Measurements from ENCODE around the gene ALDH5A1. TPM values are rescaled to one million over a fixed set of nuclear protein-coding genes. Genes with fewer than 3 reads are reported as not detected.

Gene ALDH5A1
- polyA plus RNA-seq (2013, experiment 1 of 2): 5.5 TPM
- 4.8 TPM for polyA plus RNA-seq (2013, experiment 2 of 2)

GRCh38 chr6:24494821-24495795 lies at the start of gene ALDH5A1:
Gene ALDH5A1, plus strand, starts transcription at chr6:24494969. Its CDS starts 28 bp downstream, at chr6:24494997.
- 1 to 3% methylated on average over 63 to 65 of the region's 93 CpGs for WGBS, 2 experiments (ENCODE audit: insufficient coverage in 2 of 2)
- H3K27ac ChIP-seq (ENCODE audit: low read depth, low read length, severe bottlenecking): peak within 1 kb of the TSS; percentile 66
- H3K4me1 ChIP-seq (ENCODE audit: control insufficient read depth, insufficient read depth, low read length, poor library complexity, severe bottlenecking): no peaks in the 10 kb centered on the region
- no peaks in the 10 kb centered on the region for H3K36me3 ChIP-seq (ENCODE audit: control insufficient read depth, insufficient read depth, low read length)
- no peaks in the 10 kb centered on the region for H3K9me3 ChIP-seq (ENCODE audit: control insufficient read depth, low read length)
- peak within 1 kb of the TSS; percentile 50 for H3K4me3 ChIP-seq (ENCODE audit: extremely low read depth, insufficient read depth, low read length, poor library complexity, severe bottlenecking)

- 86% methylated on average over 1 of the region's 4 CpGs; no CpG with 5 or more reads in 1 of the 2 experiments for WGBS, 2 experiments (ENCODE audit: insufficient coverage in 2 of 2)
- no peaks in the 10 kb centered on the region for H3K4me1 ChIP-seq (ENCODE audit: control insufficient read depth, insufficient read depth, low read length, poor library complexity, severe bottlenecking)
- H3K27ac ChIP-seq (ENCODE audit: low read depth, low read length, severe bottlenecking): no peak overlapping the region
- no peaks in the 10 kb centered on the region for H3K9me3 ChIP-seq (ENCODE audit: control insufficient read depth, low read length)
- no peak overlapping the region for H3K4me3 ChIP-seq (ENCODE audit: extremely low read depth, insufficient read depth, low read length, poor library complexity, severe bottlenecking)
- H3K36me3 ChIP-seq (ENCODE audit: control insufficient read depth, insufficient read depth, low read length): no peaks in the 10 kb centered on the region
Observed at GRCh38 chr6:24445704-24446103, 49.1 kb upstream of the ALDH5A1 start.

- WGBS, 2 experiments (ENCODE audit: insufficient coverage in 2 of 2): 86 to 90% methylated on average over 2 to 4 of the region's 7 CpGs
Observed at GRCh38 chr6:24446670-24447069, 48.1 kb upstream of the ALDH5A1 start.

GRCh38 chr6:24448396-24448795 lies 46.4 kb upstream of the ALDH5A1 start:
- Histone ChIP-seq H3K9me3 (ENCODE audit: control insufficient read depth, low read length) (no peaks in the 10 kb centered on the region), H3K4me3 (ENCODE audit: extremely low read depth, insufficient read depth, low read length, poor library complexity, severe bottlenecking) (no peak overlapping the region), H3K36me3 (ENCODE audit: control insufficient read depth, insufficient read depth, low read length) (no peaks in the 10 kb centered on the region), H3K27ac (ENCODE audit: low read depth, low read length, severe bottlenecking) (no peak overlapping the region), H3K4me1 (ENCODE audit: control insufficient read depth, insufficient read depth, low read length, poor library complexity, severe bottlenecking) (no peaks in the 10 kb centered on the region)
- 80 to 100% methylated on average over 1 to 2 of the region's 4 CpGs for WGBS, 2 experiments (ENCODE audit: insufficient coverage in 2 of 2)

More at GRCh38 chr6:24446670-24447069, 48.1 kb upstream of the ALDH5A1 start:
- no peak overlapping the region for H3K27ac ChIP-seq (ENCODE audit: low read depth, low read length, severe bottlenecking)
- H3K36me3 ChIP-seq (ENCODE audit: control insufficient read depth, insufficient read depth, low read length): no peaks in the 10 kb centered on the region
- H3K9me3 ChIP-seq (ENCODE audit: control insufficient read depth, low read length): no peaks in the 10 kb centered on the region
- no peak overlapping the region for H3K4me3 ChIP-seq (ENCODE audit: extremely low read depth, insufficient read depth, low read length, poor library complexity, severe bottlenecking)
- H3K4me1 ChIP-seq (ENCODE audit: control insufficient read depth, insufficient read depth, low read length, poor library complexity, severe bottlenecking): no peaks in the 10 kb centered on the region

- 92 to 96% methylated on average over 8 to 9 of the region's 9 CpGs for WGBS, 2 experiments (ENCODE audit: insufficient coverage in 2 of 2)
- Histone ChIP-seq H3K9me3 (ENCODE audit: control insufficient read depth, low read length) (no peaks in the 10 kb centered on the region), H3K4me1 (ENCODE audit: control insufficient read depth, insufficient read depth, low read length, poor library complexity, severe bottlenecking) (no peaks in the 10 kb centered on the region), H3K36me3 (ENCODE audit: control insufficient read depth, insufficient read depth, low read length) (no peaks in the 10 kb centered on the region), H3K4me3 (ENCODE audit: extremely low read depth, insufficient read depth, low read length, poor library complexity, severe bottlenecking) (no peak overlapping the region), H3K27ac (ENCODE audit: low read depth, low read length, severe bottlenecking) (no peak overlapping the region)
Observed at GRCh38 chr6:24448828-24449525, 45.8 kb upstream of the ALDH5A1 start.

- H3K36me3 ChIP-seq (ENCODE audit: control insufficient read depth, insufficient read depth, low read length): no peaks in the 10 kb centered on the region
- no peaks in the 10 kb centered on the region for H3K4me1 ChIP-seq (ENCODE audit: control insufficient read depth, insufficient read depth, low read length, poor library complexity, severe bottlenecking)
- H3K9me3 ChIP-seq (ENCODE audit: control insufficient read depth, low read length): no peaks in the 10 kb centered on the region
- H3K4me3 ChIP-seq (ENCODE audit: extremely low read depth, insufficient read depth, low read length, poor library complexity, severe bottlenecking): no peak overlapping the region
- no peak overlapping the region for H3K27ac ChIP-seq (ENCODE audit: low read depth, low read length, severe bottlenecking)
- WGBS, 2 experiments (ENCODE audit: insufficient coverage in 2 of 2): 90 to 94% methylated on average over 12 to 13 of the region's 13 CpGs
Observed at GRCh38 chr6:24451581-24452388, 43.0 kb upstream of the ALDH5A1 start.

- Histone ChIP-seq H3K36me3 (ENCODE audit: control insufficient read depth, insufficient read depth, low read length) (no peaks in the 10 kb centered on the region), H3K4me3 (ENCODE audit: extremely low read depth, insufficient read depth, low read length, poor library complexity, severe bottlenecking) (no peak overlapping the region), H3K4me1 (ENCODE audit: control insufficient read depth, insufficient read depth, low read length, poor library complexity, severe bottlenecking) (no peaks in the 10 kb centered on the region), H3K9me3 (ENCODE audit: control insufficient read depth, low read length) (no peaks in the 10 kb centered on the region), H3K27ac (ENCODE audit: low read depth, low read length, severe bottlenecking) (no peak overlapping the region)
- 80 to 93% methylated on average over 3 to 5 of the region's 10 CpGs for WGBS, 2 experiments (ENCODE audit: insufficient coverage in 2 of 2)
Observed at GRCh38 chr6:24453921-24454320, 40.8 kb upstream of the ALDH5A1 start.

- no peaks in the 10 kb centered on the region for H3K9me3 ChIP-seq (ENCODE audit: control insufficient read depth, low read length)
- 93 to 96% methylated on average over 5 of the region's 5 CpGs for WGBS, 2 experiments (ENCODE audit: insufficient coverage in 2 of 2)
Observed at GRCh38 chr6:24454452-24454851, 40.3 kb upstream of the ALDH5A1 start.

GRCh38 chr6:24455061-24455460 lies 39.7 kb upstream of the ALDH5A1 start:
- 74 to 81% methylated on average over 3 to 4 of the region's 4 CpGs for WGBS, 2 experiments (ENCODE audit: insufficient coverage in 2 of 2)
- H3K36me3 ChIP-seq (ENCODE audit: control insufficient read depth, insufficient read depth, low read length): no peaks in the 10 kb centered on the region
- no peaks in the 10 kb centered on the region for H3K4me1 ChIP-seq (ENCODE audit: control insufficient read depth, insufficient read depth, low read length, poor library complexity, severe bottlenecking)
- no peak overlapping the region for H3K27ac ChIP-seq (ENCODE audit: low read depth, low read length, severe bottlenecking)
- no peaks in the 10 kb centered on the region for H3K9me3 ChIP-seq (ENCODE audit: control insufficient read depth, low read length)
- H3K4me3 ChIP-seq (ENCODE audit: extremely low read depth, insufficient read depth, low read length, poor library complexity, severe bottlenecking): no peak overlapping the region

More at GRCh38 chr6:24454452-24454851, 40.3 kb upstream of the ALDH5A1 start:
- Histone ChIP-seq H3K4me3 (ENCODE audit: extremely low read depth, insufficient read depth, low read length, poor library complexity, severe bottlenecking) (no peak overlapping the region), H3K27ac (ENCODE audit: low read depth, low read length, severe bottlenecking) (no peak overlapping the region), H3K36me3 (ENCODE audit: control insufficient read depth, insufficient read depth, low read length) (no peaks in the 10 kb centered on the region), H3K4me1 (ENCODE audit: control insufficient read depth, insufficient read depth, low read length, poor library complexity, severe bottlenecking) (no peaks in the 10 kb centered on the region)

GRCh38 chr6:24458134-24458533 lies 36.6 kb upstream of the ALDH5A1 start:
- Histone ChIP-seq H3K36me3 (ENCODE audit: control insufficient read depth, insufficient read depth, low read length) (no peaks in the 10 kb centered on the region), H3K4me3 (ENCODE audit: extremely low read depth, insufficient read depth, low read length, poor library complexity, severe bottlenecking) (no peak overlapping the region), H3K9me3 (ENCODE audit: control insufficient read depth, low read length) (no peaks in the 10 kb centered on the region), H3K27ac (ENCODE audit: low read depth, low read length, severe bottlenecking) (no peak overlapping the region), H3K4me1 (ENCODE audit: control insufficient read depth, insufficient read depth, low read length, poor library complexity, severe bottlenecking) (no peaks in the 10 kb centered on the region)
- WGBS, 2 experiments (ENCODE audit: insufficient coverage in 2 of 2): 75 to 89% methylated on average over 3 of the region's 4 CpGs
